Heart right ventricle (tissue), 16 donors: ENCODE data around the gene CDH18. TPM values are rescaled to one million over a fixed set of nuclear protein-coding genes. Genes with fewer than 3 reads are reported as not detected.

Experiments
- ATAC-seq, 8 donors: fragments of 200-7000 bp; cut with Tn5 transposase; one replicate each; pipeline ENCODE4 v1.9.1; 2020; ENCODE audit warnings: mild to moderate bottlenecking in 8 of 8, moderate library complexity in 8 of 8, moderate number of reproducible peaks in 1 of 8
- DNase-seq, 2 donors: peaks; one replicate each; pipeline ENCODE4 v3.0.0-alpha.2; 2020
- H3K27ac ChIP-seq, 10 donors: fragments of 200-600 bp; sonication (generic) in 2 of 10; one replicate each; pipeline versions ENCODE4 v1.5.0 to v1.8.0; 2020 to 2022; ENCODE audit warnings: mild to moderate bottlenecking in 3 of 10
- H3K27me3 ChIP-seq, 7 donors: fragments of 200-600 bp; one replicate each; pipeline ENCODE4 v1.8.0; 2021 to 2022; ENCODE audit warnings: mild to moderate bottlenecking in 2 of 7
- H3K36me3 ChIP-seq, 9 donors: fragments of 200-600 bp; sonication (generic) in 1 of 9; one replicate each; pipeline versions ENCODE4 v1.5.0 to v1.8.0; 2020 to 2022; ENCODE audit warnings: mild to moderate bottlenecking in 2 of 9
- H3K4me1 ChIP-seq, 9 donors: fragments of 200-600 bp; sonication (generic) in 1 of 9; one replicate each; pipeline versions ENCODE4 v1.5.0 to v1.8.0; 2020 to 2022; ENCODE audit warnings: mild to moderate bottlenecking in 4 of 9
- H3K4me3 ChIP-seq, 10 donors: fragments of 200-600 bp; sonication (generic) in 2 of 10; one replicate each; pipeline versions ENCODE4 v1.5.0 to v1.8.0; 2020 to 2022; ENCODE audit warnings: mild to moderate bottlenecking in 7 of 10, moderate library complexity in 2 of 10
- H3K9me3 ChIP-seq, 11 donors: fragments of 200-600 bp in 10 of 11; sonication (generic) in 2 of 11; one replicate each; pipeline versions ENCODE4 v1.5.0 to v1.8.0; 2013 to 2022; ENCODE audit warnings: mild to moderate bottlenecking in 2 of 11, control low read depth in 1 of 11, moderate library complexity in 1 of 11
- WGBS, 2 donors: extraction: QIAGEN DNeasy Blood & Tissue Kit; methylation state at CpG; one replicate each; pipeline ENCODE4 v1.1.7; 2013; ENCODE audit warnings: inconsistent platforms in 1 of 2; 5-methylcytosine and 5-hydroxymethylcytosine counted together
- intact Hi-C, 10 donors: fragments of 100-400 bp; cut with DNase I; formaldehyde crosslinking; loops; one replicate each; pipeline versions ENCODE4 v1.11.1 to v1.14.2; 2022
- polyA plus RNA-seq, 2 donors: library from polyadenylated mRNA; stranded (reverse); fragments of 200-250 nt; gene quantifications; one replicate each; pipeline ENCODE4 v1.2.3, GENCODE V29; 2013
- total RNA-seq, 10 donors: library from RNA; stranded (reverse); fragmentation: NEBNext Ultra II Directional in 3 of 10; extraction: Animal tissue kit (Norgen Biotek cat#: 25700) in 3 of 10; gene quantifications; one replicate each; pipeline versions ENCODE4 v1.2.1 to v1.2.4, GENCODE V29; 2021 to 2023
- TF ChIP-seq, protein P1 (sequence below), 9 donors: fragments of 200-600 bp; sonication (generic) in 2 of 9; IDR thresholded peaks; one replicate each; pipeline versions ENCODE4 v1.5.0 to v1.8.0; 2021 to 2022; ENCODE audit warnings: antibody characterized with exemption in 9 of 9, mild to moderate bottlenecking in 5 of 9, moderate library complexity in 1 of 9
- donor health status: Arrhythmogenic right ventricular cardiomyopathy.
- donor health status: ischemic (EF 13 %, LVEDD 7.1; RV severe dilation, severe dysfunction).
- donor health status: healthy with polysubstance abuse.
- donor health status: DM: no; HTN: yes; CAD: no.
- donor health status: DM: no; HTN: no; CAD: no.
- donor health status: ischemic (EF 25% LVEDD 6.9; RV normal size, moderate dysfunction).
- donor health status: ischemic (EF 25% LVEDD 5.7; RV mildly dilated, moderate dysfunction).
- donor health status: healthy.
- donor health status: DM: yes; HTN: yes; CAD: no.
- donor health status: Ischemic cardiomyopathy.
- donor health status: ischemic (EF 35%, LVEDD 5.7; RV mildly dilated, moderate dysfunction).
- donor health status: nonischemic (EF 11% LVEDD 7.7; RV severe dilation, severe dysfunction).
- donor health status: DM: yes; HTN: yes; CAD: no.
- donor health status: PGD.
- donor health status: ischemic (EF 29% LVEDD 5.4; RV normal size, mild dysfunction).
- donor health status: nonischemic (EF 23%, LVEDD 6.1; RV moderate dilation, normal function).

Gene CDH18
- total and polyA plus RNA-seq, 12 donors, result not detected

DNA sequence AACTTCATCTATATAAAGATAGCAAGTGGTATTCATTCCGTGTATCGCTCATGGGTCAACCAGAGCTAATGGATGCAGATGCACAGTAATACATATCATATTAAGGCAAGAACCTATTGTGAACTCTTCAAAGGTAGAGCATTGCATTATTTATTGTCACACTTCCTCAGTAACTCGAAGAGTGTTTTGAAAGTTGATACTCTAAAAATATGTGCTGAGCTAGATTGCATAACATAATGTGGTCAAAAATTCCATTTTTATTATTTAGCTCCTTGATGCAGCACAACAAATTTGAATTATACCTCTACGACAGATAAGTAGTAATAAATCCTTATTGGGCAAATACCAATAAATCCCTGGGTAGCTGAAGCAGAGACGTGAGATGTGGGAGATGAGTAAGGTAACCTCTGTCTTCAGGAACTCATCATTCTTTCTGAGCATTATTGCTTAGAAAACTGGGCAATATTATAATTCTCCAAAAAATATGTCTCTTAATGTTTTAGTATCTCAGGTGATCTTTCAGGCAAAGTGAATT is 70.3 kb downstream of the CDH18 start:
- WGBS, 2 donors, result 73 to 78% methylated on average over 5 of the region's 5 CpGs
- Histone ChIP-seq H3K9me3 (no peaks in the 10 kb centered on the region), H3K36me3 (no peaks in the 10 kb centered on the region), H3K27me3 (no peaks in the 10 kb centered on the region), H3K27ac (no peak overlapping the region), H3K4me1 (no peaks in the 10 kb centered on the region), H3K4me3 (no peak overlapping the region)
- ATAC-seq (no peak), DNase-seq (no peak)
- TF ChIP-seq, protein P1, sequence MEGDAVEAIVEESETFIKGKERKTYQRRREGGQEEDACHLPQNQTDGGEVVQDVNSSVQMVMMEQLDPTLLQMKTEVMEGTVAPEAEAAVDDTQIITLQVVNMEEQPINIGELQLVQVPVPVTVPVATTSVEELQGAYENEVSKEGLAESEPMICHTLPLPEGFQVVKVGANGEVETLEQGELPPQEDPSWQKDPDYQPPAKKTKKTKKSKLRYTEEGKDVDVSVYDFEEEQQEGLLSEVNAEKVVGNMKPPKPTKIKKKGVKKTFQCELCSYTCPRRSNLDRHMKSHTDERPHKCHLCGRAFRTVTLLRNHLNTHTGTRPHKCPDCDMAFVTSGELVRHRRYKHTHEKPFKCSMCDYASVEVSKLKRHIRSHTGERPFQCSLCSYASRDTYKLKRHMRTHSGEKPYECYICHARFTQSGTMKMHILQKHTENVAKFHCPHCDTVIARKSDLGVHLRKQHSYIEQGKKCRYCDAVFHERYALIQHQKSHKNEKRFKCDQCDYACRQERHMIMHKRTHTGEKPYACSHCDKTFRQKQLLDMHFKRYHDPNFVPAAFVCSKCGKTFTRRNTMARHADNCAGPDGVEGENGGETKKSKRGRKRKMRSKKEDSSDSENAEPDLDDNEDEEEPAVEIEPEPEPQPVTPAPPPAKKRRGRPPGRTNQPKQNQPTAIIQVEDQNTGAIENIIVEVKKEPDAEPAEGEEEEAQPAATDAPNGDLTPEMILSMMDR (IDR thresholded peaks at IDR 0.05), result no peak
- intact Hi-C loops, result no loop called here

DNA sequence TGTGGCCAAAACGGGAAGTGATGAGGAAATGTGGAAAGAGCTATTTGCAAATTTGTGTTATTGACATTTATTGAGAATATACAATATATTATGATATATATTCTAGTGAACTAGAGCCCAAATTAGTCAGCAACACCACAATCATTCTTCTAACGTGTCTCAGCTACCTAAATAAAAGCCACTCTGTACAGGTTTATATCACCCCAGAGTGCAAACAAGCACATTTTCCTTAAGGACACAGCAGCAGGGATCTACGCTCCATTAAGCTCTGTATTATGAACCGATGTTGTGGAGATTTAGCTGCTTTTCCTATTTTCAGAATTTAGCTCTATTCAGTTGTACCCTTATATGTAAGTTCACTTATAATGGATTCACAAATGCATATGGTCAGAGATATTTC is 77.9 kb downstream of the CDH18 start:
- no peak for DNase-seq
- 70 to 73% methylated on average over 4 of the region's 4 CpGs for WGBS, 2 donors
- Histone ChIP-seq H3K27me3 (no peaks in the 10 kb centered on the region), H3K36me3 (no peaks in the 10 kb centered on the region), H3K4me3 (no peak overlapping the region), H3K27ac (no peak overlapping the region), H3K4me1 (no peaks in the 10 kb centered on the region), H3K9me3 (no peaks in the 10 kb centered on the region)
- no peak for ATAC-seq
- intact Hi-C loops, result no loop called here
- TF ChIP-seq, protein P1 (IDR thresholded peaks at IDR 0.05), result no peak

DNA sequence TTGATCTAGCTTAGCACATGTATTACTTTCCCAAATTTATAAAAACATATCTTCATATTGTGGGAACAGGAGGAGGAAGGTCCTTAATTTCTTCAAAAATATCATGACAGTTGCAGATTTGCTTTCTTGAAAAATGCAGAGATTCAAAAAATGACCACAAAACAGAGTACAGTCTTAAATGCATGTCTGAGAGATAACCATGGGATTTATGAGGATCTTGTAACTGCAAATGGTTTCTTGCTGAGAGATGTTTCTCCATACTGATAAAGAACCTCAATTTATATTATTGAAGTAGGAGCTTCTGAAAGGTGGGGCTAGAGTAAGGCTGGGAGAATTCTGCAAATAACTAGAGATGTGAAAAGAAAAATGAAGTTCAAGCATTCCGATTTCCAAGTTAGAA is 83.2 kb downstream of the CDH18 start:
- WGBS, 2 donors, result 0 to 40% methylated on average over 1 of the region's 1 CpG
- H3K27me3 ChIP-seq, result no peaks in the 10 kb centered on the region
- intact Hi-C loops, result no loop called here
- no peak for DNase-seq
- H3K27ac ChIP-seq, result no peak overlapping the region
- no peak for ATAC-seq
- no peaks in the 10 kb centered on the region for H3K36me3 ChIP-seq
- no peaks in the 10 kb centered on the region for H3K4me1 ChIP-seq
- TF ChIP-seq, protein P1 (IDR thresholded peaks at IDR 0.05), result no peak
- H3K4me3 ChIP-seq, result no peak overlapping the region
- H3K9me3 ChIP-seq, result no peaks in the 10 kb centered on the region

DNA sequence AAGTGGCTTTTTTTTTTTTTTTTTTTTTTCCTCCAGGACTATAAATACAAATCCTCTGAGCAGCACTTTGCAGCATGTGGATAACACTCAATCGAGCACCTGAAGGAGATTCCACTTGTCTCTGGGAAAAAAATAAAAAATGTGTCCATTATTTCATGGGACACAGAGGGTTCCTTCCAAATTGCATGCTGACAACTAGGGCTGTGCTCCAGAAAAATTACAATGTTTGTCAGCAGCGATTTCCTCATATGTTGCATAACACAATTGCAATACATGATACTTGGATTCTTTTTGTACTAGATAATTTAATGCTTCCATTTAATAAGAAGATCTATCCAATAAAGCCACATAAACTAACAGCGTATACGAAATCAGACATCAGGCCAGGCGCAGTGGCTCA is 84.4 kb downstream of the CDH18 start:
- WGBS, 2 donors, result 76 to 82% methylated on average over 5 of the region's 5 CpGs
- Histone ChIP-seq H3K36me3 (no peaks in the 10 kb centered on the region), H3K27me3 (no peaks in the 10 kb centered on the region), H3K4me3 (no peak overlapping the region), H3K9me3 (no peaks in the 10 kb centered on the region), H3K27ac (no peak overlapping the region), H3K4me1 (no peaks in the 10 kb centered on the region)
- intact Hi-C loops, result no loop called here
- ATAC-seq (no peak), DNase-seq (no peak)
- TF ChIP-seq, protein P1 (IDR thresholded peaks at IDR 0.05), result no peak
